HepG2 (cell line): Measurements from ENCODE around the gene SAMD4B. TPM values are rescaled to one million over a fixed set of nuclear protein-coding genes. Genes with fewer than 3 reads are reported as not detected.
A peak's percentile ranks its signal among the peaks of the same experiment; 100 is the strongest.

Source experiments
- ATF3 ChIP-seq: sonication (generic); formaldehyde crosslinking; IDR thresholded peaks from 2 replicates; pipeline ENCODE4 v1.4.0; 2020; ENCODE audit warnings: missing genetic modification reagents
- ATF7 ChIP-seq, 2 experiments: fragments of 450-650 bp in 1 of 2; sonication (generic) in 1 of 2; formaldehyde crosslinking in 1 of 2; IDR thresholded peaks; 2 replicates each; pipeline versions ENCODE4 v1.4.0 to v1.6.1; 2016 to 2020; ENCODE audit warnings: antibody characterized with exemption in 1 of 2, mild to moderate bottlenecking in 1 of 2, missing genetic modification reagents in 1 of 2
- CC2D1A ChIP-seq: sonication (generic); formaldehyde crosslinking; IDR thresholded peaks from 2 replicates; pipeline ENCODE4 v1.8.1; 2023; ENCODE audit warnings: mild to moderate bottlenecking, missing genetic modification reagents
- GATAD2A ChIP-seq: IDR thresholded peaks from 2 replicates; pipeline ENCODE4 v1.6.1; 2016
- HIVEP1 ChIP-seq: sonication (generic); formaldehyde crosslinking; IDR thresholded peaks from 2 replicates; pipeline ENCODE4 v1.4.0; 2020; ENCODE audit warnings: mild to moderate bottlenecking, missing genetic modification reagents
- HNF1B ChIP-seq: sonication (generic); formaldehyde crosslinking; IDR thresholded peaks from 2 replicates; pipeline ENCODE4 v1.5.1; 2020; ENCODE audit warnings: mild to moderate bottlenecking, moderate library complexity, missing genetic modification reagents
- IKZF4 ChIP-seq: sonication (generic); formaldehyde crosslinking; IDR thresholded peaks from 2 replicates; pipeline ENCODE4 v1.5.1; 2020; ENCODE audit warnings: borderline replicate concordance, mild to moderate bottlenecking, low read depth, missing genetic modification reagents; ENCODE audit errors: not compliant biosample characterization
- KLF16 ChIP-seq, 2 experiments: sonication (generic) in 1 of 2; formaldehyde crosslinking in 1 of 2; IDR thresholded peaks; 2 replicates each; pipeline versions ENCODE4 v1.6.1 to v1.8.0; 2016 to 2023; ENCODE audit warnings: missing genetic modification reagents in 2 of 2, missing compliant biosample characterization in 1 of 2
- PHF5A ChIP-seq: IDR thresholded peaks from one replicate; pipeline ENCODE4 v1.6.1; 2018; ENCODE audit warnings: low read depth, missing genetic modification reagents; ENCODE audit not compliant: unreplicated experiment
- POGK ChIP-seq: sonication (generic); formaldehyde crosslinking; conservative IDR thresholded peaks from 2 replicates; pipeline ENCODE4 v1.8.0; 2022; ENCODE audit warnings: mild to moderate bottlenecking, moderate library complexity, missing genetic modification reagents
- SAP130 ChIP-seq: IDR thresholded peaks from 2 replicates; pipeline ENCODE4 v1.6.1; 2016; ENCODE audit warnings: low read depth
- STAG1 ChIP-seq: sonication (generic); formaldehyde crosslinking; IDR thresholded peaks from 2 replicates; pipeline ENCODE4 v1.4.0; 2020; ENCODE audit warnings: missing genetic modification reagents
- THAP8 ChIP-seq: sonication (generic); formaldehyde crosslinking; IDR thresholded peaks from 2 replicates; pipeline ENCODE4 v1.5.1; 2020; ENCODE audit warnings: missing genetic modification reagents, mild to moderate bottlenecking, borderline replicate concordance
- ZFP91 ChIP-seq: sonication (generic); formaldehyde crosslinking; IDR thresholded peaks from 2 replicates; pipeline ENCODE4 v1.9.0; 2022; ENCODE audit warnings: missing genetic modification reagents, mild to moderate bottlenecking, borderline replicate concordance
- ZNF24 ChIP-seq: fragments of 450-650 bp; IDR thresholded peaks from 2 replicates; pipeline ENCODE4 v1.6.1; 2017; ENCODE audit warnings: antibody characterized with exemption, mild to moderate bottlenecking
- ZNF281 ChIP-seq: sonication (generic); formaldehyde crosslinking; IDR thresholded peaks from 2 replicates; pipeline ENCODE4 v1.4.0; 2020; ENCODE audit warnings: missing genetic modification reagents, borderline replicate concordance
- ZNF543 ChIP-seq: sonication (generic); formaldehyde crosslinking; IDR thresholded peaks from 2 replicates; pipeline ENCODE4 v1.4.0; 2020; ENCODE audit warnings: mild to moderate bottlenecking, missing genetic modification reagents
- ZNF737 ChIP-seq: sonication (generic); formaldehyde crosslinking; IDR thresholded peaks from 2 replicates; pipeline ENCODE4 v1.5.0; 2020; ENCODE audit warnings: missing genetic modification reagents, mild to moderate bottlenecking, borderline replicate concordance
- ZSCAN30 ChIP-seq: sonication (generic); formaldehyde crosslinking; IDR thresholded peaks from 2 replicates; pipeline ENCODE4 v1.5.0; 2020; ENCODE audit warnings: mild to moderate bottlenecking, missing genetic modification reagents
- polyA plus RNA-seq, 8 experiments: library from polyadenylated mRNA; depleted of rRNA in 3 of 8; stranded (reverse) in 7 of 8; unstranded in 1 of 8; fragments of >200 nt; fragmentation: Illumina TruSeq in 4 of 8; extraction: Trizol in 4 of 8; gene quantifications; 2 replicates each; pipeline versions ENCODE4 v1.2.1 to v1.2.3, GENCODE V29; 2011 to 2016; ENCODE audit warnings: low read depth in 4 of 8, missing spikeins in 1 of 8, mixed read lengths in 1 of 8; ENCODE audit not compliant: insufficient read depth in 1 of 8
- total RNA-seq, 5 experiments: library from RNA; depleted of rRNA; stranded (reverse); fragments of >200 nt; fragmentation: Illumina TruSeq; extraction: Trizol; gene quantifications; 2 replicates each; pipeline ENCODE4 v1.2.3, GENCODE V29; 2016; ENCODE audit warnings: low read depth in 1 of 5

SAMD4B gene
- total and polyA plus RNA-seq, 2 of the 13 experiments (the other 11 are each of a cell fraction or from before 2014, with no cell fraction given), result 26.0 to 31.8 TPM

GRCh38 chr19:39411832-39412099 lies 69.5 kb downstream of the SAMD4B start (continued):
- TF ChIP-seq HNF1B (CRISPR knock-in tag), result no peak; the same call in 1 of the 2 replicates
- TF ChIP-seq ZNF281 (CRISPR knock-in tag), result no peak
- peak; percentile 60 for TF ChIP-seq PHF5A (CRISPR knock-in tag)
- peak; percentile 10; the same call in 1 of the 2 replicates for TF ChIP-seq POGK (CRISPR knock-in tag)
- TF ChIP-seq ATF3, result no peak
- 0 out of 2 replicates have a peak, but pooled peaks have one; percentile 42 for TF ChIP-seq GATAD2A
- TF ChIP-seq ZFP91 (CRISPR knock-in tag), result no peak
- TF ChIP-seq SAP130 (CRISPR knock-in tag), result peak; percentile 2; the same call in 1 of the 2 replicates
- TF ChIP-seq HIVEP1 (CRISPR knock-in tag), result no peak
- TF ChIP-seq ZNF543 (CRISPR knock-in tag), result 0 out of 2 replicates have a peak, but pooled peaks have one; percentile 32
- no peak for TF ChIP-seq ZNF24
- TF ChIP-seq STAG1 (CRISPR knock-in tag), result peak; percentile 94
- 0 out of 2 replicates have a peak, but pooled peaks have one; percentile 57 for TF ChIP-seq CC2D1A (CRISPR knock-in tag)
- no peak for TF ChIP-seq THAP8
- TF ChIP-seq KLF16 (CRISPR knock-in tag; IDR thresholded peaks at IDR 0.05), result no peak
- TF ChIP-seq IKZF4 (CRISPR knock-in tag), result no peak
- TF ChIP-seq ATF7 (IDR thresholded peaks at IDR 0.05), result no peak
- TF ChIP-seq ATF7 (CRISPR knock-in tag; IDR thresholded peaks at IDR 0.05), result 0 out of 2 replicates have a peak, but pooled peaks have one; percentile 2
- TF ChIP-seq ZNF737, result no peak
- TF ChIP-seq ZSCAN30 (CRISPR knock-in tag), result 0 out of 2 replicates have a peak, but pooled peaks have one; percentile 49
